B cell (primary cell): ENCODE results near the gene RRBP1. TPM values are rescaled to one million over a fixed set of nuclear protein-coding genes. Genes with fewer than 3 reads are reported as not detected.

Experiments
- ATAC-seq: fragments of 200-7000 bp; cut with Tn5 transposase; one replicate; pipeline ENCODE4 v1.10.0; 2021; ENCODE audit warnings: low read depth, mild to moderate bottlenecking, moderate number of reproducible peaks, moderate library complexity
- CTCF ChIA-PET: fragments of 350-600 bp; sonication (Branson Sonifier 250); formaldehyde crosslinking; loops from one replicate; lab custom pipeline; 2021; ENCODE audit warnings: antibody characterized with exemption, inconsistent platforms; lab: Charles Lee
- POLR2A ChIA-PET: fragments of 350-600 bp; sonication (Branson Sonifier 250); formaldehyde crosslinking; loops from one replicate; lab custom pipeline; 2021; ENCODE audit warnings: antibody characterized with exemption; lab: Charles Lee
- DNase-seq: peaks from one replicate; pipeline ENCODE4 v3.0.0; 2013
- H2AFZ ChIP-seq: 2 replicates; pipeline ENCODE4 v1.6.1; 2012; ENCODE audit warnings: mild to moderate bottlenecking, low read depth, low read length; ENCODE audit not compliant: insufficient read depth, poor library complexity, severe bottlenecking
- H3K27ac ChIP-seq, 2 donors: 1 replicate in 1 of 2; 2 replicates in 1 of 2; pipeline ENCODE4 v1.5.1; 2012 to 2013; ENCODE audit warnings: low read length in 2 of 2, mild to moderate bottlenecking in 2 of 2, moderate library complexity in 1 of 2
- H3K27me3 ChIP-seq, 4 experiments: fragments of 200-600 bp in 1 of 4; sonication (generic) in 1 of 4; replicated peaks in 1 of 4; 1 replicate in 2 of 4; 2 replicates in 2 of 4; pipeline versions ENCODE4 v1.6.1 to v1.7.0; 2013 to 2016; ENCODE audit warnings: low read length in 3 of 4, mild to moderate bottlenecking in 2 of 4, mixed read lengths in 1 of 4, moderate library complexity in 1 of 4; ENCODE audit not compliant: insufficient read depth in 4 of 4, control insufficient read depth in 3 of 4; ENCODE audit errors: control extremely low read depth in 1 of 4
- H3K36me3 ChIP-seq, 2 experiments: replicated peaks in 1 of 2; 1 replicate in 1 of 2; 2 replicates in 1 of 2; pipeline versions ENCODE4 v1.6.1 to v1.7.1; 2013; ENCODE audit warnings: low read length in 1 of 2; ENCODE audit not compliant: insufficient read depth in 2 of 2, control insufficient read depth in 1 of 2; ENCODE audit errors: control extremely low read depth in 1 of 2, extremely low read depth in 1 of 2
- H3K4me1 ChIP-seq, 2 donors: fragments of 200-600 bp in 1 of 2; sonication (generic) in 1 of 2; 1 replicate in 1 of 2; 2 replicates in 1 of 2; pipeline versions ENCODE4 v1.5.1 to v1.6.1; 2013 to 2017; ENCODE audit warnings: low read length in 2 of 2; ENCODE audit not compliant: control insufficient read depth in 2 of 2, insufficient read depth in 2 of 2
- H3K4me2 ChIP-seq: replicated peaks from 2 replicates; pipeline ENCODE3; 2012; ENCODE audit warnings: mild to moderate bottlenecking, low read depth, low read length; ENCODE audit not compliant: poor library complexity, severe bottlenecking
- H3K4me3 ChIP-seq, 5 experiments: fragments of 200-600 bp in 1 of 5; sonication (generic) in 1 of 5; 1 replicate in 3 of 5; 2 replicates in 2 of 5; pipeline versions ENCODE4 v1.5.1 to v1.7.0; 2011 to 2016; ENCODE audit warnings: low read length in 4 of 5, mild to moderate bottlenecking in 4 of 5, low read depth in 2 of 5, control low read depth in 1 of 5, moderate library complexity in 1 of 5; ENCODE audit not compliant: insufficient read depth in 1 of 5; ENCODE audit errors: control extremely low read depth in 1 of 5, extremely low read depth in 1 of 5
- H3K79me2 ChIP-seq: fragments of 200-600 bp; sonication (generic); one replicate; pipeline ENCODE4 v1.6.0; 2016; ENCODE audit warnings: low read length; ENCODE audit not compliant: control insufficient read depth, insufficient read depth
- H3K9ac ChIP-seq: fragments of 200-600 bp; sonication (generic); 2 replicates; pipeline ENCODE4 v1.6.1; 2017; ENCODE audit warnings: mild to moderate bottlenecking, low read length, moderate library complexity
- H3K9me3 ChIP-seq, 3 donors: one replicate each; pipeline versions ENCODE4 v1.6.1 to v1.7.1; 2013; ENCODE audit warnings: low read length in 2 of 3; ENCODE audit not compliant: control insufficient read depth in 2 of 3, insufficient read depth in 1 of 3; ENCODE audit errors: control extremely low read depth in 1 of 3
- H4K20me1 ChIP-seq: 2 replicates; pipeline ENCODE4 v1.6.0; 2012; ENCODE audit warnings: mild to moderate bottlenecking, low read length; ENCODE audit not compliant: insufficient read depth, control insufficient read depth, poor library complexity, severe bottlenecking
- H3K27ac Mint-ChIP-seq: one replicate; pipeline ENCODE4 v1.8.0; 2021; ENCODE audit warnings: mixed read lengths
- H3K27me3 Mint-ChIP-seq: one replicate; pipeline ENCODE4 v1.8.0; 2021; ENCODE audit warnings: mixed read lengths
- H3K4me1 Mint-ChIP-seq: one replicate; pipeline ENCODE4 v1.8.0; 2021; ENCODE audit warnings: mixed read lengths
- H3K4me3 Mint-ChIP-seq: one replicate; pipeline ENCODE4 v1.8.0; 2021; ENCODE audit warnings: mixed read lengths
- H3K9me3 Mint-ChIP-seq: one replicate; pipeline ENCODE4 v1.8.0; 2022; ENCODE audit warnings: mixed read lengths; ENCODE audit not compliant: insufficient read depth
- CTCF ChIP-seq: fragments of 200-600 bp; IDR thresholded peaks from one replicate; pipeline ENCODE4 v1.8.0; 2022; ENCODE audit warnings: antibody characterized with exemption, mild to moderate bottlenecking
- EZH2 ChIP-seq: IDR thresholded peaks from 2 replicates; pipeline ENCODE4 v1.6.1; 2012; ENCODE audit warnings: borderline replicate concordance, low read depth, mild to moderate bottlenecking, moderate library complexity, low read length; ENCODE audit not compliant: insufficient read depth, poor library complexity, severe bottlenecking
- WGBS: methylation state at CpG from one replicate; pipeline ENCODE4 v1.1.5; 2013; ENCODE audit warnings: missing lambda C conversion rate; ENCODE audit not compliant: insufficient coverage; 5-methylcytosine and 5-hydroxymethylcytosine counted together
- intact Hi-C: fragments of 100-400 bp; cut with micrococcal nuclease; formaldehyde crosslinking; loops from one replicate; pipeline ENCODE4 v1.10.0; 2022
- polyA plus RNA-seq: library from polyadenylated mRNA; depleted of rRNA; stranded (reverse); fragments of >200 nt; gene quantifications from 2 replicates; pipeline ENCODE4 v1.2.3, GENCODE V29; 2012
- total RNA-seq, 2 donors: library from RNA; stranded (reverse); fragments of 120-200 nt in 1 of 2; gene quantifications; 1 replicate in 1 of 2; 2 replicates in 1 of 2; pipeline versions ENCODE4 v1.2.3 to v1.2.4, GENCODE V29; 2013 to 2022

RRBP1 gene
- total and polyA plus RNA-seq, 2 donors (not counting 1 experiment from before 2014, with no cell fraction given): 10.9 to 27.5 TPM

- ATAC-seq: no peak
- H3K9me3 ChIP-seq: no peaks in the 10 kb centered on the region
- no peak overlapping the region for H3K27ac ChIP-seq
- peaks cover 11 to 15% of the 10 kb centered on the region in 2 donors for H3K4me1 ChIP-seq
- H3K4me2 ChIP-seq: no peak overlapping the region
- H2AFZ ChIP-seq: no peak overlapping the region
- Mint-ChIP-seq H3K9me3 (no peaks in the 10 kb centered on the region), H3K4me3 (no peak overlapping the region), H3K27ac (no peak overlapping the region), H3K27me3 (no peaks in the 10 kb centered on the region), H3K4me1 (peaks cover 18% of the 10 kb centered on the region)
- H3K36me3 ChIP-seq: no peaks in the 10 kb centered on the region
- peaks cover 52% of the 10 kb centered on the region for H3K79me2 ChIP-seq
- no peak overlapping the region for H3K9ac ChIP-seq
- ChIA-PET CTCF (interaction anchor here (1.9 kb wide), 1 partner anchor 320 kb away, joined by 10 read pairs; no protein-coding TSS in a partner anchor), POLR2A (no interaction called here)
- intact Hi-C loops: no loop called here
- TF ChIP-seq EZH2 (no peak), CTCF (no peak)
- WGBS: 100% methylated on average over 3 of the region's 4 CpGs
- no peak for DNase-seq
- H3K27me3 ChIP-seq: no peaks in the 10 kb centered on the region
- peaks cover 19% of the 10 kb centered on the region for H4K20me1 ChIP-seq
- no peak overlapping the region for H3K4me3 ChIP-seq
Observed at GRCh38 chr20:17676378-17676759, 5.7 kb downstream of the RRBP1 start.

- H4K20me1 ChIP-seq: peaks cover 19% of the 10 kb centered on the region
- no peak overlapping the region for H2AFZ ChIP-seq
- CTCF ChIA-PET: interaction anchor here (0.9 to 1.9 kb wide), 2 partner anchors 263 to 320 kb away, joined by 3 to 10 read pairs; no protein-coding TSS in a partner anchor
- no peak overlapping the region for H3K4me3 ChIP-seq
- Mint-ChIP-seq H3K27me3 (no peaks in the 10 kb centered on the region), H3K27ac (no peak overlapping the region), H3K4me3 (no peak overlapping the region), H3K4me1 (peaks cover 24% of the 10 kb centered on the region), H3K9me3 (no peaks in the 10 kb centered on the region)
- WGBS: 98% methylated on average over 11 of the region's 13 CpGs
- H3K36me3 ChIP-seq: no peaks in the 10 kb centered on the region
- intact Hi-C loops: no loop called here
- H3K9ac ChIP-seq: no peak overlapping the region
- H3K27ac ChIP-seq: no peak overlapping the region
- TF ChIP-seq CTCF (no peak), EZH2 (no peak)
- H3K27me3 ChIP-seq: no peaks in the 10 kb centered on the region
- no peak overlapping the region for H3K4me2 ChIP-seq
- peaks cover 56% of the 10 kb centered on the region for H3K79me2 ChIP-seq
- ATAC-seq (no peak), DNase-seq (no peak)
- peaks cover 10 to 16% of the 10 kb centered on the region in 2 donors for H3K4me1 ChIP-seq
- no peaks in the 10 kb centered on the region for H3K9me3 ChIP-seq
- POLR2A ChIA-PET: no interaction called here
Observed at GRCh38 chr20:17675519-17676377, 6.3 kb downstream of the RRBP1 start.
